IMR-90 (cell line): ENCODE results near the gene MET. TPM values are rescaled to one million over a fixed set of nuclear protein-coding genes. Genes with fewer than 3 reads are reported as not detected.

Experiments used
- ATAC-seq: fragments of 200-7000 bp; cut with Tn5 transposase; 2 replicates; pipeline ENCODE4 v1.9.1; 2020; ENCODE audit warnings: low read depth, mild to moderate bottlenecking, moderate library complexity
- BruUV-seq: library from RNA; stranded (reverse); fragments of 400-500 nt; replicated peaks from 2 replicates; lab custom pipeline; 2021; lab: Mats Ljungman, UMichigan
- CTCF ChIA-PET: fragments of 300-600 bp; formaldehyde crosslinking; extraction: SDS; loops from one replicate; lab custom pipeline; 2021; ENCODE audit warnings: antibody characterized with exemption; lab: Yijun Ruan, JAX
- POLR2A ChIA-PET: fragments of 300-600 bp; sonication (Branson Sonifier 250); formaldehyde crosslinking; loops from one replicate; lab custom pipeline; 2022; ENCODE audit warnings: antibody characterized with exemption; ENCODE audit not compliant: unreplicated experiment; lab: Charles Lee
- DNase-seq: peaks from one replicate; pipeline ENCODE4 v3.0.0; 2013
- H2AFZ ChIP-seq: replicated peaks from 2 replicates; pipeline ENCODE3; 2013; ENCODE audit warnings: low read length, mild to moderate bottlenecking; ENCODE audit not compliant: poor library complexity
- H2AK5ac ChIP-seq: 2 replicates; pipeline ENCODE4 v1.6.1; 2013; ENCODE audit warnings: low read depth, low read length, inconsistent platforms
- H2AK9ac ChIP-seq: replicated peaks from 2 replicates; pipeline ENCODE3; 2013; ENCODE audit warnings: mild to moderate bottlenecking, low read depth, low read length, moderate library complexity; ENCODE audit not compliant: poor library complexity
- H2BK120ac ChIP-seq: 2 replicates; pipeline ENCODE4 v1.6.1; 2013; ENCODE audit warnings: low read depth, low read length, inconsistent platforms
- H2BK15ac ChIP-seq: 3 replicates; pipeline ENCODE4 v1.6.1; 2013; ENCODE audit warnings: low read depth, low read length, inconsistent platforms
- H2BK20ac ChIP-seq: 2 replicates; pipeline ENCODE4 v1.6.1; 2013; ENCODE audit warnings: low read depth, mild to moderate bottlenecking, inconsistent platforms, low read length, moderate library complexity
- H2BK5ac ChIP-seq: 2 replicates; pipeline ENCODE4 v1.6.1; 2013; ENCODE audit warnings: mild to moderate bottlenecking, low read depth, low read length, inconsistent platforms; ENCODE audit not compliant: poor library complexity, severe bottlenecking
- H3K14ac ChIP-seq: replicated peaks from 2 replicates; pipeline ENCODE4 v1.6.1; 2013; ENCODE audit warnings: low read depth, low read length, inconsistent platforms
- H3K18ac ChIP-seq: 2 replicates; pipeline ENCODE4 v1.6.1; 2013; ENCODE audit warnings: low read depth, low read length, control low read depth
- H3K23ac ChIP-seq: 2 replicates; pipeline ENCODE4 v1.6.1; 2013; ENCODE audit warnings: low read depth, low read length, inconsistent platforms
- H3K27ac ChIP-seq: 2 replicates; pipeline ENCODE4 v1.5.1; 2013; ENCODE audit warnings: mild to moderate bottlenecking, control low read depth, low read length; ENCODE audit not compliant: insufficient read depth
- H3K27me3 ChIP-seq: 2 replicates; pipeline ENCODE4 v1.6.1; 2013; ENCODE audit warnings: low read length; ENCODE audit not compliant: control insufficient read depth, insufficient read depth
- H3K36me3 ChIP-seq: 2 replicates; pipeline ENCODE4 v1.6.1; 2013; ENCODE audit warnings: low read length, mixed read lengths; ENCODE audit not compliant: control insufficient read depth, insufficient read depth
- H3K4ac ChIP-seq: 2 replicates; pipeline ENCODE4 v1.6.1; 2013; ENCODE audit warnings: low read depth, low read length, inconsistent platforms
- H3K4me1 ChIP-seq: 2 replicates; pipeline ENCODE4 v1.6.1; 2013; ENCODE audit warnings: low read length, mixed read lengths; ENCODE audit not compliant: control insufficient read depth, insufficient read depth
- H3K4me2 ChIP-seq: 2 replicates; pipeline ENCODE4 v1.6.1; 2013; ENCODE audit warnings: low read depth, mild to moderate bottlenecking, control low read depth, low read length, moderate library complexity
- H3K4me3 ChIP-seq: 2 replicates; pipeline ENCODE4 v1.5.1; 2013; ENCODE audit warnings: low read depth, mild to moderate bottlenecking, control low read depth, low read length, moderate library complexity; ENCODE audit not compliant: insufficient read depth
- H3K56ac ChIP-seq: 2 replicates; pipeline ENCODE4 v1.6.1; 2013; ENCODE audit warnings: low read length, inconsistent platforms; ENCODE audit not compliant: insufficient read depth; ENCODE audit errors: extremely low read depth
- H3K79me1 ChIP-seq, 2 experiments: 2 replicates each; pipeline ENCODE4 v1.6.1; 2013; ENCODE audit warnings: low read length in 2 of 2, inconsistent platforms in 1 of 2, low read depth in 1 of 2
- H3K9ac ChIP-seq: 2 replicates; pipeline ENCODE4 v1.6.1; 2013; ENCODE audit warnings: low read depth, low read length, control low read depth
- H3K9me1 ChIP-seq: 2 replicates; pipeline ENCODE4 v1.6.1; 2013; ENCODE audit warnings: low read length, inconsistent platforms; ENCODE audit not compliant: insufficient read depth
- H3K9me3 ChIP-seq: 2 replicates; pipeline ENCODE4 v1.6.1; 2013; ENCODE audit warnings: low read length; ENCODE audit not compliant: control insufficient read depth, insufficient read depth
- H4K20me1 ChIP-seq: 2 replicates; pipeline ENCODE4 v1.6.1; 2013; ENCODE audit warnings: low read length, inconsistent platforms; ENCODE audit not compliant: insufficient read depth
- H4K5ac ChIP-seq: 2 replicates; pipeline ENCODE4 v1.6.1; 2013; ENCODE audit warnings: mild to moderate bottlenecking, low read depth, low read length, control low read depth
- H4K8ac ChIP-seq, 2 experiments: 2 replicates each; pipeline ENCODE4 v1.6.1; 2013; ENCODE audit warnings: low read depth in 2 of 2, low read length in 2 of 2, control low read depth in 1 of 2, inconsistent platforms in 1 of 2
- H4K91ac ChIP-seq: 2 replicates; pipeline ENCODE4 v1.6.1; 2013; ENCODE audit warnings: low read depth, low read length, inconsistent platforms; ENCODE audit not compliant: insufficient read depth
- BHLHE40 ChIP-seq: fragments of 150-350 bp; IDR thresholded peaks from 2 replicates; pipeline ENCODE4 v1.6.1; 2016; ENCODE audit warnings: mild to moderate bottlenecking, low read depth, low read length
- CEBPB ChIP-seq: IDR thresholded peaks from 2 replicates; pipeline ENCODE4 v1.6.1; 2012; ENCODE audit warnings: low read depth, low read length, improper control_type of control experiment
- CHD1 ChIP-seq: IDR thresholded peaks from 2 replicates; pipeline ENCODE4 v1.6.1; 2012; ENCODE audit warnings: low read depth, low read length, improper control_type of control experiment
- FOS ChIP-seq: fragments of 150-350 bp; IDR thresholded peaks from 2 replicates; pipeline ENCODE4 v1.6.1; 2016; ENCODE audit warnings: low read depth, low read length
- MXI1 ChIP-seq: IDR thresholded peaks from 2 replicates; pipeline ENCODE4 v1.6.1; 2012; ENCODE audit warnings: low read depth, mild to moderate bottlenecking, low read length, moderate library complexity, borderline replicate concordance
- RFX5 ChIP-seq: IDR thresholded peaks from 2 replicates; pipeline ENCODE4 v1.8.0; 2012; ENCODE audit warnings: low read depth, mild to moderate bottlenecking, low read length, moderate library complexity
- SMC3 ChIP-seq: fragments of 150-350 bp; IDR thresholded peaks from 2 replicates; pipeline ENCODE4 v1.6.1; 2016; ENCODE audit warnings: low read depth, mild to moderate bottlenecking, antibody characterized with exemption, low read length, moderate library complexity
- dilution Hi-C: fragments of 300-500 bp; cut with HindIII; formaldehyde crosslinking; loops from one replicate; pipeline ENCODE4 v1.14.3; 2018; ENCODE audit warnings: low sequenced_read_pairs; ENCODE audit not compliant: unreplicated experiment
- in situ Hi-C: fragments of 300-500 bp; cut with MboI; formaldehyde crosslinking; loops from 3 replicates; pipeline ENCODE4 v1.14.3; 2019; ENCODE audit warnings: low sequenced_read_pairs, inconsistent platforms, mixed read lengths
- intact Hi-C: fragments of 100-400 bp; cut with micrococcal nuclease; formaldehyde crosslinking; loops from 2 replicates; pipeline ENCODE4 v1.10.0; 2022
- polyA plus RNA-seq, 3 experiments: library from polyadenylated mRNA; depleted of rRNA; stranded (reverse); fragments of >200 nt; gene quantifications; 2 replicates each; pipeline ENCODE4 v1.2.3, GENCODE V29; 2012; ENCODE audit warnings: low replicate concordance in 1 of 3
- total RNA-seq: library from RNA; depleted of rRNA; stranded (reverse); fragments of >200 nt; gene quantifications from 2 replicates; pipeline ENCODE4 v1.2.3, GENCODE V29; 2012
- TF ChIP-seq, protein P1 (sequence below): fragments of 150-350 bp; IDR thresholded peaks from 2 replicates; pipeline ENCODE4 v1.6.1; 2016; ENCODE audit warnings: low read depth, mild to moderate bottlenecking, low read length, moderate library complexity, borderline replicate concordance
- TF ChIP-seq, protein P2 (sequence below): conservative IDR thresholded peaks from 2 replicates; pipeline ENCODE4 v1.5.1; 2012; ENCODE audit warnings: mild to moderate bottlenecking, low read depth, low read length, improper control_type of control experiment
- TF ChIP-seq, protein P3 (sequence below): fragments of 150-350 bp; IDR thresholded peaks from 2 replicates; pipeline ENCODE4 v1.6.1; 2017; ENCODE audit warnings: mild to moderate bottlenecking, antibody characterized with exemption, low read length, low read depth

MET gene
- total and polyA plus RNA-seq, 2 of the 4 experiments (the other 2 are of a cell fraction) = 15.0 to 84.6 TPM

DNA sequence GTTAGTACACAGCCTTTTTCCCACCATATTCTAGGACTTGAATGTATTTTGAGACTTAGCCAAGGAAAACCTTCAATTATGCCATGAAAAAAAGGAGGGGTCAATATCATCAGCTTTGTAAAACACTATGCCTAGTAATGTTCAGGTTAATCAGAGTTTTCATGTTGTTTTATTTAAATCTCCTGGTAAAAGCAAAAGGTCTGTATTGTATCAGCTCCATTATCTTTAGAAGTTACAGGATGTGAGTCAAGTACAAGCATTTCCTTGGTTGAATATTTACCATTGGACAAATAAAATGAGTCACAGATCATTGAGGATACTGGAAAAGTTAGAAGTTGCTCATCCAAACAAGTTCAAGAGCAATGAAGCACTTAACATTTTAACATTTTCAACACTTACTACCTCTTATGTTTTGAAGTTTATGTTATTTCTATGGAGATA, 100.4 kb downstream of the MET start:
- Histone ChIP-seq H3K9me1 (peaks cover 6% of the 10 kb centered on the region), H2BK120ac (peak overlapping the region; percentile 92), H3K27me3 (no peaks in the 10 kb centered on the region), H4K5ac (peak overlapping the region; percentile 53; the same call in 1 of the 2 replicates), H3K4me3 (no peak overlapping the region), H2AK5ac (no peak overlapping the region), H3K4ac (peak overlapping the region; percentile 77; the same call in 1 of the 2 replicates), H3K79me1 (peaks cover 0 to 4% of the 10 kb centered on the region in 2 experiments; a peak in 1 of 4 replicates), H2AFZ (no peak overlapping the region), H4K20me1 (no peaks in the 10 kb centered on the region), H2BK20ac (peak overlapping the region; percentile 85; the same call in 1 of the 2 replicates), H3K56ac (0 out of 2 replicates have a peak overlapping the region, but pooled peaks have one; percentile 8), H3K9me3 (peaks cover 4% of the 10 kb centered on the region; the same call in 1 of the 2 replicates), H3K18ac (peak overlapping the region; percentile 42; the same call in 1 of the 2 replicates), H4K8ac (peak overlapping the region in 1 of 2 experiments; percentile 84; a peak in 3 of 4 replicates), H4K91ac (no peak overlapping the region), H2BK15ac (peak overlapping the region; percentile 47; the same call in 1 of the 3 replicates), H3K4me2 (peak overlapping the region; percentile 73; the same call in 1 of the 2 replicates), H3K27ac (peak overlapping the region; percentile 7; the same call in 1 of the 2 replicates), H3K14ac (no peak overlapping the region), H3K36me3 (peaks cover 2% of the 10 kb centered on the region; the same call in 1 of the 2 replicates), H2BK5ac (peak overlapping the region; percentile 99), H3K23ac (peak overlapping the region; percentile 78; the same call in 1 of the 2 replicates), H3K9ac (no peak overlapping the region; the same call in 1 of the 2 replicates), H3K4me1 (peaks cover 6% of the 10 kb centered on the region), H2AK9ac (no peak overlapping the region)
- POLR2A ChIA-PET = no interaction called here
- ATAC-seq = peak; percentile 72
- no TSS peak for BruUV-seq
- intact Hi-C loops (no loop called here), dilution Hi-C loops (no loop called here), in situ Hi-C loops (no loop called here)
- TF ChIP-seq CEBPB (peak; percentile 23; the same call in 1 of the 2 replicates), FOS (peak; percentile 62), RFX5 (no peak), CHD1 (no peak), SMC3 (no peak), BHLHE40 (no peak), MXI1 (no peak)
- TF ChIP-seq, protein P1, sequence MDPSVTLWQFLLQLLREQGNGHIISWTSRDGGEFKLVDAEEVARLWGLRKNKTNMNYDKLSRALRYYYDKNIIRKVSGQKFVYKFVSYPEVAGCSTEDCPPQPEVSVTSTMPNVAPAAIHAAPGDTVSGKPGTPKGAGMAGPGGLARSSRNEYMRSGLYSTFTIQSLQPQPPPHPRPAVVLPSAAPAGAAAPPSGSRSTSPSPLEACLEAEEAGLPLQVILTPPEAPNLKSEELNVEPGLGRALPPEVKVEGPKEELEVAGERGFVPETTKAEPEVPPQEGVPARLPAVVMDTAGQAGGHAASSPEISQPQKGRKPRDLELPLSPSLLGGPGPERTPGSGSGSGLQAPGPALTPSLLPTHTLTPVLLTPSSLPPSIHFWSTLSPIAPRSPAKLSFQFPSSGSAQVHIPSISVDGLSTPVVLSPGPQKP = no peak
- TF ChIP-seq, protein P2, sequence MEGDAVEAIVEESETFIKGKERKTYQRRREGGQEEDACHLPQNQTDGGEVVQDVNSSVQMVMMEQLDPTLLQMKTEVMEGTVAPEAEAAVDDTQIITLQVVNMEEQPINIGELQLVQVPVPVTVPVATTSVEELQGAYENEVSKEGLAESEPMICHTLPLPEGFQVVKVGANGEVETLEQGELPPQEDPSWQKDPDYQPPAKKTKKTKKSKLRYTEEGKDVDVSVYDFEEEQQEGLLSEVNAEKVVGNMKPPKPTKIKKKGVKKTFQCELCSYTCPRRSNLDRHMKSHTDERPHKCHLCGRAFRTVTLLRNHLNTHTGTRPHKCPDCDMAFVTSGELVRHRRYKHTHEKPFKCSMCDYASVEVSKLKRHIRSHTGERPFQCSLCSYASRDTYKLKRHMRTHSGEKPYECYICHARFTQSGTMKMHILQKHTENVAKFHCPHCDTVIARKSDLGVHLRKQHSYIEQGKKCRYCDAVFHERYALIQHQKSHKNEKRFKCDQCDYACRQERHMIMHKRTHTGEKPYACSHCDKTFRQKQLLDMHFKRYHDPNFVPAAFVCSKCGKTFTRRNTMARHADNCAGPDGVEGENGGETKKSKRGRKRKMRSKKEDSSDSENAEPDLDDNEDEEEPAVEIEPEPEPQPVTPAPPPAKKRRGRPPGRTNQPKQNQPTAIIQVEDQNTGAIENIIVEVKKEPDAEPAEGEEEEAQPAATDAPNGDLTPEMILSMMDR = no peak
- TF ChIP-seq, protein P3, sequence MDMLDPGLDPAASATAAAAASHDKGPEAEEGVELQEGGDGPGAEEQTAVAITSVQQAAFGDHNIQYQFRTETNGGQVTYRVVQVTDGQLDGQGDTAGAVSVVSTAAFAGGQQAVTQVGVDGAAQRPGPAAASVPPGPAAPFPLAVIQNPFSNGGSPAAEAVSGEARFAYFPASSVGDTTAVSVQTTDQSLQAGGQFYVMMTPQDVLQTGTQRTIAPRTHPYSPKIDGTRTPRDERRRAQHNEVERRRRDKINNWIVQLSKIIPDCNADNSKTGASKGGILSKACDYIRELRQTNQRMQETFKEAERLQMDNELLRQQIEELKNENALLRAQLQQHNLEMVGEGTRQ = no peak
- DNase-seq = peak; percentile 84
- CTCF ChIA-PET = interaction anchor here (1.0 kb wide), 1 partner anchor 10 kb away, joined by 3 read pairs; no protein-coding TSS in a partner anchor
